Measurements from ENCODE around the gene BRINP3.

Gene BRINP3

GRCh38 chr1:190273161-190273560 is 204.5 kb downstream of the BRINP3 start:
- Histone ChIP-seq H3K79me1 (replicated peaks; ENCODE audit: low read length, poor library complexity, severe bottlenecking) (no peaks in the 10 kb centered on the region), H2BK15ac (ENCODE audit: low read depth, poor library complexity, severe bottlenecking) (no peak overlapping the region), H3K4ac (ENCODE audit: low read depth in 1 of 2, low read length in 2 of 2) (no peak overlapping the region), H3K4me2 (ENCODE audit: low read length, poor library complexity, severe bottlenecking) (no peak overlapping the region), H3K9me3 (ENCODE audit: control insufficient read depth, low read length) (no peaks in the 10 kb centered on the region), H2AK5ac (ENCODE audit: low read length, severe bottlenecking) (no peak overlapping the region), H3K4me1 (ENCODE audit: control insufficient read depth, insufficient read depth, low read depth, low read length) (no peaks in the 10 kb centered on the region), H3K14ac (ENCODE audit: low read length in 2 of 2) (no peak overlapping the region), H3K9ac (ENCODE audit: low read length) (no peak overlapping the region), H3K27ac (ENCODE audit: low read length, poor library complexity, severe bottlenecking) (no peak overlapping the region), H2BK5ac (ENCODE audit: low read depth, low read length, poor library complexity, severe bottlenecking) (no peak overlapping the region), H3K18ac (ENCODE audit: low read depth in 1 of 2, low read length in 2 of 2) (no peak overlapping the region), H3K23ac (ENCODE audit: low read length in 2 of 2) (no peak overlapping the region), H2BK12ac (ENCODE audit: low read length in 2 of 2) (no peak overlapping the region), H4K91ac (ENCODE audit: low read length) (no peak overlapping the region), H3K27me3 (ENCODE audit: control insufficient read depth in 1 of 2, insufficient read depth in 1 of 2, low read length in 2 of 2) (no peaks in the 10 kb centered on the region), H3K36me3 (ENCODE audit: control insufficient read depth in 1 of 2, insufficient read depth in 2 of 2, low read depth in 1 of 2, low read length in 2 of 2) (no peaks in the 10 kb centered on the region), H3K4me3 (ENCODE audit: insufficient read depth in 1 of 2, low read depth in 1 of 2, low read length in 2 of 2) (no peak overlapping the region), H4K8ac (ENCODE audit: low read length) (no peak overlapping the region), H2AFZ (ENCODE audit: low read depth, low read length) (no peak overlapping the region), H2BK120ac (ENCODE audit: low read depth, low read length) (no peak overlapping the region)
- 66% methylated on average over 2 of the region's 2 CpGs for WGBS
- DNase-seq, result no peak

- H3K18ac ChIP-seq (ENCODE audit: low read depth in 1 of 2, low read length in 2 of 2), result no peak overlapping the region
- no peak overlapping the region for H3K14ac ChIP-seq (ENCODE audit: low read length in 2 of 2)
- H4K91ac ChIP-seq (ENCODE audit: low read length), result no peak overlapping the region
- peaks cover 6% of the 10 kb centered on the region for H3K9me3 ChIP-seq (ENCODE audit: control insufficient read depth, low read length)
- H2BK5ac ChIP-seq (ENCODE audit: low read depth, low read length, poor library complexity, severe bottlenecking), result no peak overlapping the region
- H2AFZ ChIP-seq (ENCODE audit: low read depth, low read length), result no peak overlapping the region
- H3K9ac ChIP-seq (ENCODE audit: low read length), result no peak overlapping the region
- no peak overlapping the region for H3K4me2 ChIP-seq (ENCODE audit: low read length, poor library complexity, severe bottlenecking)
- no peak overlapping the region for H3K4ac ChIP-seq (ENCODE audit: low read depth in 1 of 2, low read length in 2 of 2)
- no peaks in the 10 kb centered on the region for H3K27me3 ChIP-seq (ENCODE audit: control insufficient read depth in 1 of 2, insufficient read depth in 1 of 2, low read length in 2 of 2)
- no peaks in the 10 kb centered on the region for H3K79me1 ChIP-seq (replicated peaks; ENCODE audit: low read length, poor library complexity, severe bottlenecking)
- no peak overlapping the region for H2BK120ac ChIP-seq (ENCODE audit: low read depth, low read length)
- H3K4me3 ChIP-seq (ENCODE audit: insufficient read depth in 1 of 2, low read depth in 1 of 2, low read length in 2 of 2), result no peak overlapping the region
- H4K8ac ChIP-seq (ENCODE audit: low read length), result no peak overlapping the region
- no peak for DNase-seq
- no peak overlapping the region for H2AK5ac ChIP-seq (ENCODE audit: low read length, severe bottlenecking)
- no peak overlapping the region for H3K23ac ChIP-seq (ENCODE audit: low read length in 2 of 2)
- 81% methylated on average over 2 of the region's 3 CpGs for WGBS
- no peak overlapping the region for H3K27ac ChIP-seq (ENCODE audit: low read length, poor library complexity, severe bottlenecking)
- no peaks in the 10 kb centered on the region for H3K4me1 ChIP-seq (ENCODE audit: control insufficient read depth, insufficient read depth, low read depth, low read length)
- H2BK12ac ChIP-seq (ENCODE audit: low read length in 2 of 2), result no peak overlapping the region
- no peaks in the 10 kb centered on the region for H3K36me3 ChIP-seq (ENCODE audit: control insufficient read depth in 1 of 2, insufficient read depth in 2 of 2, low read depth in 1 of 2, low read length in 2 of 2)
- H2BK15ac ChIP-seq (ENCODE audit: low read depth, poor library complexity, severe bottlenecking), result no peak overlapping the region
Measured at GRCh38 chr1:190262538-190262937, 215.1 kb downstream of the BRINP3 start.

GRCh38 chr1:190259424-190259823 is 218.2 kb downstream of the BRINP3 start:
- Histone ChIP-seq H3K36me3 (ENCODE audit: control insufficient read depth in 1 of 2, insufficient read depth in 2 of 2, low read depth in 1 of 2, low read length in 2 of 2) (no peaks in the 10 kb centered on the region), H3K4ac (ENCODE audit: low read depth in 1 of 2, low read length in 2 of 2) (no peak overlapping the region), H4K91ac (ENCODE audit: low read length) (no peak overlapping the region), H2BK120ac (ENCODE audit: low read depth, low read length) (no peak overlapping the region), H3K18ac (ENCODE audit: low read depth in 1 of 2, low read length in 2 of 2) (no peak overlapping the region), H3K27me3 (ENCODE audit: control insufficient read depth in 1 of 2, insufficient read depth in 1 of 2, low read length in 2 of 2) (no peaks in the 10 kb centered on the region), H3K14ac (ENCODE audit: low read length in 2 of 2) (no peak overlapping the region), H3K23ac (ENCODE audit: low read length in 2 of 2) (no peak overlapping the region), H2BK12ac (ENCODE audit: low read length in 2 of 2) (no peak overlapping the region), H3K4me3 (ENCODE audit: insufficient read depth in 1 of 2, low read depth in 1 of 2, low read length in 2 of 2) (no peak overlapping the region), H3K79me1 (replicated peaks; ENCODE audit: low read length, poor library complexity, severe bottlenecking) (no peaks in the 10 kb centered on the region), H3K4me2 (ENCODE audit: low read length, poor library complexity, severe bottlenecking) (no peak overlapping the region), H3K9ac (ENCODE audit: low read length) (no peak overlapping the region), H3K27ac (ENCODE audit: low read length, poor library complexity, severe bottlenecking) (no peak overlapping the region), H3K9me3 (ENCODE audit: control insufficient read depth, low read length) (peaks cover 6% of the 10 kb centered on the region), H4K8ac (ENCODE audit: low read length) (no peak overlapping the region), H2BK5ac (ENCODE audit: low read depth, low read length, poor library complexity, severe bottlenecking) (no peak overlapping the region), H2AFZ (ENCODE audit: low read depth, low read length) (no peak overlapping the region), H2BK15ac (ENCODE audit: low read depth, poor library complexity, severe bottlenecking) (no peak overlapping the region), H2AK5ac (ENCODE audit: low read length, severe bottlenecking) (no peak overlapping the region), H3K4me1 (ENCODE audit: control insufficient read depth, insufficient read depth, low read depth, low read length) (no peaks in the 10 kb centered on the region)
- DNase-seq, result no peak
- WGBS, result 89% methylated on average over 1 of the region's 1 CpG

- Histone ChIP-seq H3K18ac (ENCODE audit: low read depth in 1 of 2, low read length in 2 of 2) (no peak overlapping the region), H2BK12ac (ENCODE audit: low read length in 2 of 2) (no peak overlapping the region), H3K23ac (ENCODE audit: low read length in 2 of 2) (no peak overlapping the region), H2AK5ac (ENCODE audit: low read length, severe bottlenecking) (no peak overlapping the region), H2BK15ac (ENCODE audit: low read depth, poor library complexity, severe bottlenecking) (no peak overlapping the region), H4K91ac (ENCODE audit: low read length) (no peak overlapping the region), H3K14ac (ENCODE audit: low read length in 2 of 2) (no peak overlapping the region), H3K36me3 (ENCODE audit: control insufficient read depth in 1 of 2, insufficient read depth in 2 of 2, low read depth in 1 of 2, low read length in 2 of 2) (no peaks in the 10 kb centered on the region), H3K4ac (ENCODE audit: low read depth in 1 of 2, low read length in 2 of 2) (no peak overlapping the region), H3K4me2 (ENCODE audit: low read length, poor library complexity, severe bottlenecking) (no peak overlapping the region), H3K79me1 (replicated peaks; ENCODE audit: low read length, poor library complexity, severe bottlenecking) (no peaks in the 10 kb centered on the region), H3K4me3 (ENCODE audit: insufficient read depth in 1 of 2, low read depth in 1 of 2, low read length in 2 of 2) (no peak overlapping the region), H2AFZ (ENCODE audit: low read depth, low read length) (no peak overlapping the region), H3K4me1 (ENCODE audit: control insufficient read depth, insufficient read depth, low read depth, low read length) (no peaks in the 10 kb centered on the region), H3K9ac (ENCODE audit: low read length) (no peak overlapping the region), H3K27me3 (ENCODE audit: control insufficient read depth in 1 of 2, insufficient read depth in 1 of 2, low read length in 2 of 2) (no peaks in the 10 kb centered on the region), H4K8ac (ENCODE audit: low read length) (no peak overlapping the region), H2BK120ac (ENCODE audit: low read depth, low read length) (no peak overlapping the region), H3K27ac (ENCODE audit: low read length, poor library complexity, severe bottlenecking) (no peak overlapping the region), H2BK5ac (ENCODE audit: low read depth, low read length, poor library complexity, severe bottlenecking) (no peak overlapping the region), H3K9me3 (ENCODE audit: control insufficient read depth, low read length) (peaks cover 6% of the 10 kb centered on the region)
- 98% methylated on average over 3 of the region's 6 CpGs for WGBS
- DNase-seq, result no peak
Measured at GRCh38 chr1:190258003-190258402, 219.7 kb downstream of the BRINP3 start.
